ENCODE results near the gene TMA7. TPM values are rescaled to one million over a fixed set of nuclear protein-coding genes. Genes with fewer than 3 reads are reported as not detected.
A peak's percentile ranks its signal among the peaks of the same experiment; 100 is the strongest.

The TMA7 gene
- total and polyA plus RNA-seq, 9 of the 15 experiments (the other 6 are each of a cell fraction or from before 2014, with no cell fraction given) = 209 to 1,003 (median 486) TPM

- TF ChIP-seq STAT6 (CRISPR knock-in tag; IDR thresholded peaks at IDR 0.05) (no peak), ZBTB12 (CRISPR knock-in tag; IDR thresholded peaks at IDR 0.05) (peak; percentile 75), ESRRA (IDR thresholded peaks at IDR 0.05; ENCODE audit: borderline replicate concordance, low read depth) (peak; percentile 31; the same call in 1 of the 2 replicates), ZNF274 (IDR thresholded peaks at IDR 0.05; ENCODE audit: borderline replicate concordance, low read depth, low read length) (no peak), KDM1A (IDR thresholded peaks at IDR 0.05) (peak; percentile 10 to 17; a peak in 2 of 4 replicates), HOXB6 (CRISPR knock-in tag; IDR thresholded peaks at IDR 0.05; ENCODE audit: borderline replicate concordance) (no peak), HMGXB4 (CRISPR knock-in tag; IDR thresholded peaks at IDR 0.05) (no peak), PRDM10 (IDR thresholded peaks at IDR 0.05; ENCODE audit: partially characterized antibody) (peak; percentile 83), HNRNPH1 (optimal IDR thresholded peaks at IDR 0.05; ENCODE audit: low read depth, low read length) (no peak), ZNF12 (CRISPR knock-in tag; IDR thresholded peaks at IDR 0.05) (no peak), ZNF263 (CRISPR knock-in tag; IDR thresholded peaks at IDR 0.05; ENCODE audit: borderline replicate concordance) (peak; percentile 38; the same call in 1 of the 2 replicates), SETDB1 (IDR thresholded peaks at IDR 0.05; ENCODE audit: low read length) (no peak), RBM14 (IDR thresholded peaks at IDR 0.05; ENCODE audit: borderline replicate concordance, insufficient read depth, low read depth, low read length) (no peak), CBX5 (IDR thresholded peaks at IDR 0.05; ENCODE audit: borderline replicate concordance, low read depth) (no peak), ZNF280B (CRISPR knock-in tag; IDR thresholded peaks at IDR 0.05) (no peak), ZNF79 (CRISPR knock-in tag; IDR thresholded peaks at IDR 0.05; ENCODE audit: low read depth) (no peak)
Measured at GRCh38 chr3:48472923-48473616, 33.0 kb downstream of the TMA7 start (continued).

Data from K562 (cell line).